Endothelial cell of umbilical vein (primary cell): ENCODE data around the gene HGF. TPM values are rescaled to one million over a fixed set of nuclear protein-coding genes. Genes with fewer than 3 reads are reported as not detected.

Source experiments
- BruUV-seq: library from RNA; stranded (reverse); fragments of 400-500 nt; replicated peaks from 2 replicates; lab custom pipeline; 2021; lab: Mats Ljungman, UMichigan
- CTCF ChIA-PET: fragments of 300-600, 350-600 bp; sonication (Branson Sonifier 250); formaldehyde crosslinking; loops from one replicate; lab custom pipeline; 2021; ENCODE audit warnings: antibody characterized with exemption, inconsistent platforms; lab: Charles Lee
- POLR2A ChIA-PET: fragments of 300-600, 350-600 bp; sonication (Branson Sonifier 250); formaldehyde crosslinking; loops from one replicate; lab custom pipeline; 2021; ENCODE audit warnings: antibody characterized with exemption, inconsistent platforms; lab: Charles Lee
- DNase-seq: peaks from one replicate; pipeline ENCODE4 v3.0.0-alpha.2; 2011; ENCODE audit warnings: low read depth, low spot score
- FAIRE-seq: peaks from 2 replicates; lab custom pipeline; 2011; peaks lifted over from hg19 to GRCh38; lab: Jason Lieb, UNC
- H2AFZ ChIP-seq: 2 replicates; pipeline ENCODE4 v1.6.0; 2012; ENCODE audit warnings: low read depth, low read length, control low read depth, inconsistent platforms
- H3K27ac ChIP-seq: 2 replicates; pipeline ENCODE4 v1.5.1; 2011; ENCODE audit warnings: low read depth, mild to moderate bottlenecking, control low read depth, low read length, moderate library complexity; ENCODE audit not compliant: insufficient read depth
- H3K27me3 ChIP-seq, 2 experiments: 2 replicates each; pipeline versions ENCODE4 v1.6.0 to v1.6.1; 2011; ENCODE audit warnings: low read length in 2 of 2, mixed read lengths in 1 of 2; ENCODE audit not compliant: control insufficient read depth in 2 of 2, insufficient read depth in 2 of 2
- H3K36me3 ChIP-seq, 2 experiments: 2 replicates in 1 of 2; 3 replicates in 1 of 2; pipeline ENCODE4 v1.5.1; 2011; ENCODE audit warnings: low read length in 2 of 2, mild to moderate bottlenecking in 1 of 2, moderate library complexity in 1 of 2; ENCODE audit not compliant: control insufficient read depth in 2 of 2, insufficient read depth in 2 of 2; ENCODE audit errors: extremely low read depth in 1 of 2
- H3K4me1 ChIP-seq: 3 replicates; pipeline ENCODE4 v1.5.1; 2011; ENCODE audit warnings: mild to moderate bottlenecking, low read length; ENCODE audit not compliant: control insufficient read depth, insufficient read depth; ENCODE audit errors: extremely low read depth
- H3K4me2 ChIP-seq: 2 replicates; pipeline ENCODE4 v1.6.1; 2011; ENCODE audit warnings: low read length, control low read depth, mixed read lengths; ENCODE audit not compliant: insufficient read depth
- H3K4me3 ChIP-seq, 3 experiments: fragments of 200-600 bp in 1 of 3; sonication (generic), shearing (Covaris generic) in 1 of 3; replicated peaks in 1 of 3; 2 replicates each; pipeline ENCODE4 v1.5.1; 2011 to 2016; ENCODE audit warnings: control low read depth in 3 of 3, low read length in 3 of 3, mild to moderate bottlenecking in 2 of 3, inconsistent platforms in 1 of 3, low read depth in 1 of 3, moderate library complexity in 1 of 3; ENCODE audit not compliant: insufficient read depth in 1 of 3
- H3K79me2 ChIP-seq: 2 replicates; pipeline ENCODE4 v1.6.0; 2012; ENCODE audit warnings: low read length, inconsistent platforms; ENCODE audit not compliant: control insufficient read depth, insufficient read depth
- H3K9ac ChIP-seq: replicated peaks from 2 replicates; pipeline ENCODE3; 2011; ENCODE audit warnings: low read length, control low read depth; ENCODE audit not compliant: insufficient read depth; ENCODE audit errors: extremely low read depth
- H3K9me1 ChIP-seq: replicated peaks from 3 replicates; pipeline ENCODE4 v1.6.0; 2011; ENCODE audit warnings: mild to moderate bottlenecking, low read length; ENCODE audit not compliant: control insufficient read depth, insufficient read depth; ENCODE audit errors: extremely low read depth
- H3K9me3 ChIP-seq: replicated peaks from 2 replicates; pipeline ENCODE4 v1.5.1; 2012; ENCODE audit warnings: low read length, inconsistent platforms; ENCODE audit not compliant: control insufficient read depth, insufficient read depth
- H4K20me1 ChIP-seq: replicated peaks from 2 replicates; pipeline ENCODE3; 2011; ENCODE audit warnings: mild to moderate bottlenecking, low read length; ENCODE audit not compliant: control insufficient read depth, insufficient read depth; ENCODE audit errors: extremely low read depth
- EZH2 ChIP-seq: IDR thresholded peaks from 2 replicates; pipeline ENCODE4 v1.6.1; 2012; ENCODE audit warnings: borderline replicate concordance, low read depth, mild to moderate bottlenecking, moderate library complexity, low read length, inconsistent platforms; ENCODE audit not compliant: severe bottlenecking
- FOS ChIP-seq: IDR thresholded peaks from 2 replicates; pipeline ENCODE4 v1.6.1; 2011; ENCODE audit warnings: mild to moderate bottlenecking, low read length, moderate library complexity, borderline replicate concordance; ENCODE audit not compliant: insufficient read depth
- GATA2 ChIP-seq: IDR thresholded peaks from 2 replicates; pipeline ENCODE4 v1.7.0; 2011; ENCODE audit warnings: low read depth, mild to moderate bottlenecking, moderate library complexity, mixed read lengths, low read length; ENCODE audit not compliant: insufficient read length, insufficient read depth
- JUN ChIP-seq: IDR thresholded peaks from 2 replicates; pipeline ENCODE4 v1.6.1; 2011; ENCODE audit warnings: borderline replicate concordance, low read depth; ENCODE audit not compliant: insufficient read length, insufficient read depth
- MYC ChIP-seq: IDR thresholded peaks from one replicate; pipeline ENCODE4 v1.6.1; 2011; ENCODE audit warnings: mild to moderate bottlenecking, low read depth, low read length
- POLR2A ChIP-seq: IDR thresholded peaks from 2 replicates; pipeline ENCODE4 v1.6.1; 2012; ENCODE audit warnings: low read depth, mild to moderate bottlenecking, control low read depth, low read length
- POLR2AphosphoS5 ChIP-seq: IDR thresholded peaks from 2 replicates; pipeline ENCODE4 v1.6.1; 2012; ENCODE audit warnings: low read depth, mild to moderate bottlenecking, control low read depth, low read length, moderate library complexity; ENCODE audit not compliant: insufficient read depth
- dilution Hi-C: fragments of 300-500 bp; cut with MboI; formaldehyde crosslinking; loops from one replicate; pipeline ENCODE4 v1.15.0; 2019; ENCODE audit warnings: low sequenced_read_pairs; ENCODE audit not compliant: extremely low pct_ligation_motif_present
- intact Hi-C: fragments of 100-400 bp; cut with micrococcal nuclease; formaldehyde crosslinking; loops from one replicate; pipeline ENCODE4 v1.10.0; 2022
- polyA plus RNA-seq, 4 experiments: library from polyadenylated mRNA; depleted of rRNA in 3 of 4; stranded (reverse) in 3 of 4; unstranded in 1 of 4; fragments of >200 nt; gene quantifications; 2 replicates each; pipeline versions ENCODE4 v1.2.1 to v1.2.3, GENCODE V29; 2011 to 2012; ENCODE audit warnings: missing spikeins in 1 of 4
- total RNA-seq: library from RNA; stranded (reverse); gene quantifications from 2 replicates; pipeline ENCODE4 v1.2.3, GENCODE V29; 2021
- TF ChIP-seq, protein P1 (sequence below): IDR thresholded peaks from 2 replicates; pipeline ENCODE4 v1.6.1; 2011; ENCODE audit not compliant: insufficient read depth, insufficient read length
- TF ChIP-seq, protein P2 (sequence below), 2 donors: IDR thresholded peaks; 1 replicate in 1 of 2; 2 replicates in 1 of 2; pipeline ENCODE4 v1.5.1; 2011; ENCODE audit warnings: low read length in 2 of 2, mild to moderate bottlenecking in 2 of 2, moderate library complexity in 2 of 2, control low read depth in 1 of 2, inconsistent platforms in 1 of 2, low read depth in 1 of 2; ENCODE audit not compliant: insufficient read depth in 1 of 2; ENCODE audit errors: extremely low read depth in 1 of 2

Gene HGF
- total and polyA plus RNA-seq, 2 donors (not counting 3 experiments of a cell fraction or from before 2014, with no cell fraction given), result 0.15 to 0.18 TPM

DNA sequence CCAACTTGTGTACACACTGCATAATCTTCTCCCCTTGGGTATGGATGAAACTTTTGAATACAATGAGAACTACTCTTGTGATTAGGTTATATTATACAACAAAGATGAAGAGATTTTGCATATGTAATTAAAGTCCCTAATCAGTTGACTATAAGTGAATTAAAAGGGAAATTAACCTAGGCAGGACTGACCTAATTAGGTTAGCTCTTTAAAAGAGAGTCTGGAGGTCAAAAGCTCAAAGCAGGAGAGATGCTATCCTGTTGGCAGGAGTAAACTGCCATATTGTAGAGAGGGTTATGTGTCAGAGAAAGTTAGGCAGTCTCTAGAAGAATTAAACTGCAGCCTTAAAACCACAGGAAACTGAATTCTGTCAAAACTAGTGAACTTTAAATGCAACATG lies 29.4 kb downstream of the HGF start:
- no peaks in the 10 kb centered on the region for H3K79me2 ChIP-seq
- no peaks in the 10 kb centered on the region for H4K20me1 ChIP-seq
- no peak overlapping the region for H2AFZ ChIP-seq
- H3K9me3 ChIP-seq, result no peaks in the 10 kb centered on the region
- no peak overlapping the region for H3K27ac ChIP-seq
- no peak overlapping the region for H3K9ac ChIP-seq
- TF ChIP-seq MYC (no peak), FOS (no peak), POLR2A (no peak), GATA2 (no peak), POLR2AphosphoS5 (no peak), JUN (no peak), EZH2 (no peak)
- TF ChIP-seq, protein P1, sequence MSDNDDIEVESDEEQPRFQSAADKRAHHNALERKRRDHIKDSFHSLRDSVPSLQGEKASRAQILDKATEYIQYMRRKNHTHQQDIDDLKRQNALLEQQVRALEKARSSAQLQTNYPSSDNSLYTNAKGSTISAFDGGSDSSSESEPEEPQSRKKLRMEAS, result no peak
- TF ChIP-seq, protein P2, sequence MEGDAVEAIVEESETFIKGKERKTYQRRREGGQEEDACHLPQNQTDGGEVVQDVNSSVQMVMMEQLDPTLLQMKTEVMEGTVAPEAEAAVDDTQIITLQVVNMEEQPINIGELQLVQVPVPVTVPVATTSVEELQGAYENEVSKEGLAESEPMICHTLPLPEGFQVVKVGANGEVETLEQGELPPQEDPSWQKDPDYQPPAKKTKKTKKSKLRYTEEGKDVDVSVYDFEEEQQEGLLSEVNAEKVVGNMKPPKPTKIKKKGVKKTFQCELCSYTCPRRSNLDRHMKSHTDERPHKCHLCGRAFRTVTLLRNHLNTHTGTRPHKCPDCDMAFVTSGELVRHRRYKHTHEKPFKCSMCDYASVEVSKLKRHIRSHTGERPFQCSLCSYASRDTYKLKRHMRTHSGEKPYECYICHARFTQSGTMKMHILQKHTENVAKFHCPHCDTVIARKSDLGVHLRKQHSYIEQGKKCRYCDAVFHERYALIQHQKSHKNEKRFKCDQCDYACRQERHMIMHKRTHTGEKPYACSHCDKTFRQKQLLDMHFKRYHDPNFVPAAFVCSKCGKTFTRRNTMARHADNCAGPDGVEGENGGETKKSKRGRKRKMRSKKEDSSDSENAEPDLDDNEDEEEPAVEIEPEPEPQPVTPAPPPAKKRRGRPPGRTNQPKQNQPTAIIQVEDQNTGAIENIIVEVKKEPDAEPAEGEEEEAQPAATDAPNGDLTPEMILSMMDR (IDR thresholded peaks at IDR 0.05; ENCODE audit: extremely low read depth in 1 of 2, insufficient read depth in 1 of 2, low read depth in 1 of 2, low read length in 2 of 2), result no peak
- no peaks in the 10 kb centered on the region for H3K4me1 ChIP-seq
- BruUV-seq, result no TSS peak
- POLR2A ChIA-PET, result no interaction called here
- intact Hi-C loops (no loop called here), dilution Hi-C loops (no loop called here)
- H3K36me3 ChIP-seq, result no peaks in the 10 kb centered on the region
- DNase-seq, result no peak
- H3K27me3 ChIP-seq, result no peaks in the 10 kb centered on the region
- CTCF ChIA-PET, result interaction anchor here (1.3 kb wide), 1 partner anchor 12 kb away, joined by 3 read pairs; no protein-coding TSS in a partner anchor
- no peak overlapping the region for H3K4me3 ChIP-seq
- H3K9me1 ChIP-seq, result no peaks in the 10 kb centered on the region
- H3K4me2 ChIP-seq, result no peak overlapping the region
- no peak for FAIRE-seq
